Progenitor cell of endocrine pancreas (in vitro differentiated cells): ENCODE measurements around the gene PADI4. TPM values are rescaled to one million over a fixed set of nuclear protein-coding genes. Genes with fewer than 3 reads are reported as not detected.

Source experiments
- DNase-seq: peaks from one replicate; pipeline ENCODE4 v3.0.0; 2021; ENCODE audit warnings: low spot score; ENCODE audit not compliant: unreplicated experiment
- H3K27ac Mint-ChIP-seq: 2 replicates; pipeline ENCODE4 v1.8.0; 2021; ENCODE audit warnings: mild to moderate bottlenecking, moderate library complexity, mixed read lengths
- H3K27me3 Mint-ChIP-seq: 2 replicates; pipeline ENCODE4 v1.8.0; 2021; ENCODE audit warnings: mixed read lengths
- H3K36me3 Mint-ChIP-seq: 2 replicates; pipeline ENCODE4 v1.8.0; 2022; ENCODE audit warnings: mixed read lengths; ENCODE audit not compliant: insufficient read depth
- H3K4me1 Mint-ChIP-seq: 2 replicates; pipeline ENCODE4 v1.8.0; 2021; ENCODE audit warnings: low read depth, mixed read lengths
- H3K4me3 Mint-ChIP-seq: 2 replicates; pipeline ENCODE4 v1.8.0; 2021; ENCODE audit warnings: low read depth, mild to moderate bottlenecking, moderate library complexity, mixed read lengths
- H3K9me3 Mint-ChIP-seq: 2 replicates; pipeline ENCODE4 v1.8.0; 2021; ENCODE audit warnings: low read depth, mixed read lengths
- CTCF ChIP-seq: fragments of 200-600 bp; sonication (generic); IDR thresholded peaks from one replicate; pipeline ENCODE4 v1.5.0; 2021; ENCODE audit warnings: antibody characterized with exemption, mild to moderate bottlenecking; ENCODE audit not compliant: unreplicated experiment
- total RNA-seq: library from RNA; stranded (reverse); gene quantifications from 2 replicates; pipeline ENCODE4 v1.2.1, GENCODE V29; 2021

PADI4 gene
- total RNA-seq, 1 donor from 2014 or later = not detected

DNA sequence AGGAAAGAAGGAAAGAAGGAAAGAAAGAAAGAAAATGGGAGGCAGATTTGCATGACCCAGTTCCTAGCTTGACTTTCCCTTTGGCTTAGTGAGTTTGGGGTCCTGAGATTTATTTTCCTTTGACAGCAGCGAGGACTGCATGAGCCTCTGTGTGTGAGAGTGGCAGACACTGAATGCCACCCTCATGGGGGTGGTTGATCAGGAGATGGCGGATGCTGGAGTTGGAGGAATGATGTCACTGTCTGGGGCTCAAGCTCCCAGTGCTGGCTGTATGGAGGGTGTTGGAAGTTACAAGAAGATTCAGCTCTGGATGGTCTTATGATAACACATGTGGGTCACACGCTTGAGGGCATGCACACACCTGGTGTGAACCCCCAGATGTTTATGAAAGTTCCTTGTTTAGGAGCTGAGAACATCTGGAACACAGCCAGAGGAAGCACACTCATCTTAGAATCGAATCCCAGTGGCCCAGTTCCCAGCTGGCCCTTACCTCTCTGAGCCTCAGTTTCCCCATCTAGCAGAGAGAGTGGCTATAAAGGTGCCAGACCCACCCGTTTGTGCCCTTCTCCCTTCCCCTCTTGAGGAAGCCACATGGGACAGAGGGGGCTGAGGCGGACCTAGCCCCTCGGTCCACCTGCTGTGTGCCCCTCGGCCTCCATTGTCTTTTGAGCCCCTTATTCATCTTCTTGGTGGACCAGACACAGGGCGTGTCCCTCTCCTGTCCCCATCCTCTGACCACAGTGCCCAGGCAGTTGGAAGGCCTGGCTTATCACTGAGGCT, 5.7 kb downstream of the PADI4 start:
- no peak for TF ChIP-seq CTCF
- Mint-ChIP-seq H3K4me3 (no peak overlapping the region), H3K9me3 (no peaks in the 10 kb centered on the region), H3K36me3 (no peaks in the 10 kb centered on the region), H3K4me1 (peaks cover 1% of the 10 kb centered on the region), H3K27me3 (peaks cover 18% of the 10 kb centered on the region), H3K27ac (no peak overlapping the region)
- no peak for DNase-seq

GRCh38 chr1:17314491-17314971, 6.5 kb downstream of the PADI4 start:
- H3K9me3 Mint-ChIP-seq = no peaks in the 10 kb centered on the region
- peaks cover 18% of the 10 kb centered on the region for H3K27me3 Mint-ChIP-seq
- no peak for TF ChIP-seq CTCF
- H3K36me3 Mint-ChIP-seq = no peaks in the 10 kb centered on the region
- H3K4me3 Mint-ChIP-seq = no peak overlapping the region
- DNase-seq = no peak
- no peak overlapping the region for H3K27ac Mint-ChIP-seq
- H3K4me1 Mint-ChIP-seq = peaks cover 1% of the 10 kb centered on the region

GRCh38 chr1:17315542-17316130, 7.6 kb downstream of the PADI4 start:
- H3K4me3 Mint-ChIP-seq = no peak overlapping the region

GRCh38 chr1:17316704-17317103, 8.7 kb downstream of the PADI4 start:
- H3K36me3 Mint-ChIP-seq = no peaks in the 10 kb centered on the region
- no peak overlapping the region for H3K27ac Mint-ChIP-seq
- H3K4me1 Mint-ChIP-seq = peaks cover 1% of the 10 kb centered on the region
- H3K4me3 Mint-ChIP-seq = no peak overlapping the region
- no peaks in the 10 kb centered on the region for H3K9me3 Mint-ChIP-seq
- no peak for DNase-seq
- H3K27me3 Mint-ChIP-seq = peaks cover 12% of the 10 kb centered on the region
- TF ChIP-seq CTCF = no peak

More at GRCh38 chr1:17315542-17316130, 7.6 kb downstream of the PADI4 start:
- no peaks in the 10 kb centered on the region for H3K36me3 Mint-ChIP-seq
- no peak for DNase-seq
- no peak overlapping the region for H3K27ac Mint-ChIP-seq
- peaks cover 1% of the 10 kb centered on the region for H3K4me1 Mint-ChIP-seq
- H3K27me3 Mint-ChIP-seq = peaks cover 12% of the 10 kb centered on the region
- no peaks in the 10 kb centered on the region for H3K9me3 Mint-ChIP-seq
- TF ChIP-seq CTCF = no peak

DNA sequence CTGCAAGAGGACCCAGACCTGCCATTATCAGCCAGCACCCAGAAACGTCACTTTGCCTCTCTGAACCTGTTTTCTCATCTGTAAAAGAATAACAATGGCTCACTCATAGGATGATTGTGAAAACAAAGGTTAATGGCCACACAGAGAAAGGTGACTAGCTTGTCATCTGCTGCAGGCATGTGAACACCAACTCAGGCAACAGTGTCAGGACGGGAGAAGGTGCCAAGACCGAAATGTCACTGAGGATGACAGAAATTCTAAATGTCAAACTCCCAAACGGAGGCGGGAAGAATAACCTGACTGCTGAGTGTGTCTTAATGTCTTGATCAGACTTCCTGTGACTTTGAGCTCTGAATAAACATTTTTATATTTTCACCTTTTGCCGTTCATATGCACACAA, 10.3 kb downstream of the PADI4 start:
- no peak for DNase-seq
- H3K27me3 Mint-ChIP-seq = peaks cover 8% of the 10 kb centered on the region
- H3K36me3 Mint-ChIP-seq = no peaks in the 10 kb centered on the region
- no peak overlapping the region for H3K27ac Mint-ChIP-seq
- peaks cover 1% of the 10 kb centered on the region for H3K4me1 Mint-ChIP-seq
- H3K9me3 Mint-ChIP-seq = no peaks in the 10 kb centered on the region
- no peak for TF ChIP-seq CTCF
- H3K4me3 Mint-ChIP-seq = no peak overlapping the region
